B cell (primary cell): Measurements from ENCODE around the gene IL6ST. TPM values are rescaled to one million over a fixed set of nuclear protein-coding genes. Genes with fewer than 3 reads are reported as not detected.

Experiments
- ATAC-seq: fragments of 200-7000 bp; cut with Tn5 transposase; one replicate; pipeline ENCODE4 v1.10.0; 2021; ENCODE audit warnings: low read depth, mild to moderate bottlenecking, moderate number of reproducible peaks, moderate library complexity
- CTCF ChIA-PET: fragments of 350-600 bp; sonication (Branson Sonifier 250); formaldehyde crosslinking; loops from one replicate; lab custom pipeline; 2021; ENCODE audit warnings: antibody characterized with exemption, inconsistent platforms; lab: Charles Lee
- POLR2A ChIA-PET: fragments of 350-600 bp; sonication (Branson Sonifier 250); formaldehyde crosslinking; loops from one replicate; lab custom pipeline; 2021; ENCODE audit warnings: antibody characterized with exemption; lab: Charles Lee
- DNase-seq: peaks from one replicate; pipeline ENCODE4 v3.0.0; 2013
- H2AFZ ChIP-seq: 2 replicates; pipeline ENCODE4 v1.6.1; 2012; ENCODE audit warnings: mild to moderate bottlenecking, low read depth, low read length; ENCODE audit not compliant: insufficient read depth, poor library complexity, severe bottlenecking
- H3K27ac ChIP-seq, 2 donors: 1 replicate in 1 of 2; 2 replicates in 1 of 2; pipeline ENCODE4 v1.5.1; 2012 to 2013; ENCODE audit warnings: low read length in 2 of 2, mild to moderate bottlenecking in 2 of 2, moderate library complexity in 1 of 2
- H3K27me3 ChIP-seq, 4 experiments: fragments of 200-600 bp in 1 of 4; sonication (generic) in 1 of 4; replicated peaks in 1 of 4; 1 replicate in 2 of 4; 2 replicates in 2 of 4; pipeline versions ENCODE4 v1.6.1 to v1.7.0; 2013 to 2016; ENCODE audit warnings: low read length in 3 of 4, mild to moderate bottlenecking in 2 of 4, mixed read lengths in 1 of 4, moderate library complexity in 1 of 4; ENCODE audit not compliant: insufficient read depth in 4 of 4, control insufficient read depth in 3 of 4; ENCODE audit errors: control extremely low read depth in 1 of 4
- H3K36me3 ChIP-seq, 2 experiments: replicated peaks in 1 of 2; 1 replicate in 1 of 2; 2 replicates in 1 of 2; pipeline versions ENCODE4 v1.6.1 to v1.7.1; 2013; ENCODE audit warnings: low read length in 1 of 2; ENCODE audit not compliant: insufficient read depth in 2 of 2, control insufficient read depth in 1 of 2; ENCODE audit errors: control extremely low read depth in 1 of 2, extremely low read depth in 1 of 2
- H3K4me1 ChIP-seq, 2 donors: fragments of 200-600 bp in 1 of 2; sonication (generic) in 1 of 2; 1 replicate in 1 of 2; 2 replicates in 1 of 2; pipeline versions ENCODE4 v1.5.1 to v1.6.1; 2013 to 2017; ENCODE audit warnings: low read length in 2 of 2; ENCODE audit not compliant: control insufficient read depth in 2 of 2, insufficient read depth in 2 of 2
- H3K4me2 ChIP-seq: replicated peaks from 2 replicates; pipeline ENCODE3; 2012; ENCODE audit warnings: mild to moderate bottlenecking, low read depth, low read length; ENCODE audit not compliant: poor library complexity, severe bottlenecking
- H3K4me3 ChIP-seq, 5 experiments: fragments of 200-600 bp in 1 of 5; sonication (generic) in 1 of 5; 1 replicate in 3 of 5; 2 replicates in 2 of 5; pipeline versions ENCODE4 v1.5.1 to v1.7.0; 2011 to 2016; ENCODE audit warnings: low read length in 4 of 5, mild to moderate bottlenecking in 4 of 5, low read depth in 2 of 5, control low read depth in 1 of 5, moderate library complexity in 1 of 5; ENCODE audit not compliant: insufficient read depth in 1 of 5; ENCODE audit errors: control extremely low read depth in 1 of 5, extremely low read depth in 1 of 5
- H3K79me2 ChIP-seq: fragments of 200-600 bp; sonication (generic); one replicate; pipeline ENCODE4 v1.6.0; 2016; ENCODE audit warnings: low read length; ENCODE audit not compliant: control insufficient read depth, insufficient read depth
- H3K9ac ChIP-seq: fragments of 200-600 bp; sonication (generic); 2 replicates; pipeline ENCODE4 v1.6.1; 2017; ENCODE audit warnings: mild to moderate bottlenecking, low read length, moderate library complexity
- H3K9me3 ChIP-seq, 3 donors: one replicate each; pipeline versions ENCODE4 v1.6.1 to v1.7.1; 2013; ENCODE audit warnings: low read length in 2 of 3; ENCODE audit not compliant: control insufficient read depth in 2 of 3, insufficient read depth in 1 of 3; ENCODE audit errors: control extremely low read depth in 1 of 3
- H4K20me1 ChIP-seq: 2 replicates; pipeline ENCODE4 v1.6.0; 2012; ENCODE audit warnings: mild to moderate bottlenecking, low read length; ENCODE audit not compliant: insufficient read depth, control insufficient read depth, poor library complexity, severe bottlenecking
- H3K27ac Mint-ChIP-seq: one replicate; pipeline ENCODE4 v1.8.0; 2021; ENCODE audit warnings: mixed read lengths
- H3K27me3 Mint-ChIP-seq: one replicate; pipeline ENCODE4 v1.8.0; 2021; ENCODE audit warnings: mixed read lengths
- H3K4me1 Mint-ChIP-seq: one replicate; pipeline ENCODE4 v1.8.0; 2021; ENCODE audit warnings: mixed read lengths
- H3K4me3 Mint-ChIP-seq: one replicate; pipeline ENCODE4 v1.8.0; 2021; ENCODE audit warnings: mixed read lengths
- H3K9me3 Mint-ChIP-seq: one replicate; pipeline ENCODE4 v1.8.0; 2022; ENCODE audit warnings: mixed read lengths; ENCODE audit not compliant: insufficient read depth
- CTCF ChIP-seq: fragments of 200-600 bp; IDR thresholded peaks from one replicate; pipeline ENCODE4 v1.8.0; 2022; ENCODE audit warnings: antibody characterized with exemption, mild to moderate bottlenecking
- EZH2 ChIP-seq: IDR thresholded peaks from 2 replicates; pipeline ENCODE4 v1.6.1; 2012; ENCODE audit warnings: borderline replicate concordance, low read depth, mild to moderate bottlenecking, moderate library complexity, low read length; ENCODE audit not compliant: insufficient read depth, poor library complexity, severe bottlenecking
- WGBS: methylation state at CpG from one replicate; pipeline ENCODE4 v1.1.5; 2013; ENCODE audit warnings: missing lambda C conversion rate; ENCODE audit not compliant: insufficient coverage; 5-methylcytosine and 5-hydroxymethylcytosine counted together
- intact Hi-C: fragments of 100-400 bp; cut with micrococcal nuclease; formaldehyde crosslinking; loops from one replicate; pipeline ENCODE4 v1.10.0; 2022
- polyA plus RNA-seq: library from polyadenylated mRNA; depleted of rRNA; stranded (reverse); fragments of >200 nt; gene quantifications from 2 replicates; pipeline ENCODE4 v1.2.3, GENCODE V29; 2012
- total RNA-seq, 2 donors: library from RNA; stranded (reverse); fragments of 120-200 nt in 1 of 2; gene quantifications; 1 replicate in 1 of 2; 2 replicates in 1 of 2; pipeline versions ENCODE4 v1.2.3 to v1.2.4, GENCODE V29; 2013 to 2022

Gene IL6ST
- total and polyA plus RNA-seq, 2 donors (not counting 1 experiment from before 2014, with no cell fraction given) = 4.3 to 28.0 TPM

- H3K27ac Mint-ChIP-seq = no peak overlapping the region
- peaks cover 12% of the 10 kb centered on the region for H3K27me3 Mint-ChIP-seq
- Histone ChIP-seq H3K9me3 (peaks cover 0 to 2% (median 0%) of the 10 kb centered on the region in 3 donors), H3K27ac (no peak overlapping the region), H2AFZ (no peak overlapping the region), H3K4me3 (no peak overlapping the region), H3K79me2 (no peaks in the 10 kb centered on the region), H3K36me3 (no peaks in the 10 kb centered on the region), H4K20me1 (no peaks in the 10 kb centered on the region), H3K27me3 (peaks cover 0 to 5% (median 1%) of the 10 kb centered on the region in 4 experiments), H3K9ac (no peak overlapping the region), H3K4me2 (no peak overlapping the region), H3K4me1 (no peaks in the 10 kb centered on the region)
- DNase-seq = no peak
- no peaks in the 10 kb centered on the region for H3K9me3 Mint-ChIP-seq
- TF ChIP-seq CTCF (no peak), EZH2 (no peak)
- POLR2A ChIA-PET = no interaction called here
- CTCF ChIA-PET = no interaction called here
- intact Hi-C loops = no loop called here
- 93% methylated on average over 2 of the region's 2 CpGs for WGBS
- no peak overlapping the region for H3K4me3 Mint-ChIP-seq
- H3K4me1 Mint-ChIP-seq = no peaks in the 10 kb centered on the region
- ATAC-seq = no peak
These were observed 98.1 kb downstream of the IL6ST start for GRCh38 chr5:55896663-55897062.

- POLR2A ChIA-PET = no interaction called here
These were observed 98.5 kb downstream of the IL6ST start for GRCh38 chr5:55896238-55896637.

More at GRCh38 chr5:55896238-55896637, 98.5 kb downstream of the IL6ST start:
- peaks cover 0 to 2% (median 0%) of the 10 kb centered on the region in 3 donors for H3K9me3 ChIP-seq
- H3K27ac Mint-ChIP-seq = no peak overlapping the region
- no peak for DNase-seq
- H3K9me3 Mint-ChIP-seq = no peaks in the 10 kb centered on the region
- no peaks in the 10 kb centered on the region for H4K20me1 ChIP-seq
- 100% methylated on average over 2 of the region's 2 CpGs for WGBS
- H3K4me3 ChIP-seq = no peak overlapping the region
- CTCF ChIA-PET = interaction anchor here (0.6 kb wide), 1 partner anchor 9 kb away, joined by 3 read pairs; no protein-coding TSS in a partner anchor
- no peak overlapping the region for H3K9ac ChIP-seq
- TF ChIP-seq CTCF (no peak), EZH2 (no peak)
- H2AFZ ChIP-seq = no peak overlapping the region
- peaks cover 0 to 5% (median 1%) of the 10 kb centered on the region in 4 experiments for H3K27me3 ChIP-seq
- no peaks in the 10 kb centered on the region for H3K4me1 Mint-ChIP-seq
- no peaks in the 10 kb centered on the region for H3K79me2 ChIP-seq
- no peak overlapping the region for H3K27ac ChIP-seq
- no peaks in the 10 kb centered on the region for H3K4me1 ChIP-seq
- H3K36me3 ChIP-seq = no peaks in the 10 kb centered on the region
- peaks cover 12% of the 10 kb centered on the region for H3K27me3 Mint-ChIP-seq
- intact Hi-C loops = no loop called here
- no peak overlapping the region for H3K4me3 Mint-ChIP-seq
- no peak for ATAC-seq
- no peak overlapping the region for H3K4me2 ChIP-seq
